Neural progenitor cell (in vitro differentiated cells): Measurements from ENCODE around the gene SLC7A5. TPM values are rescaled to one million over a fixed set of nuclear protein-coding genes. Genes with fewer than 3 reads are reported as not detected.
"Not testable (repeated sequence)": the region's sequence is repeated elsewhere in the genome, so short reads cannot be mapped to it uniquely, and the experiment has no call there.

Experiments
- DNase-seq: peaks from one replicate; pipeline ENCODE4 v3.0.0-alpha.2; 2016; ENCODE audit warnings: low spot score
- H2AFZ ChIP-seq: fragments of 200-600 bp; sonication (generic); replicated peaks from 2 replicates; pipeline ENCODE4 v1.6.1; 2016; ENCODE audit warnings: antibody characterized with exemption
- H3F3A ChIP-seq: fragments of 200-600 bp; sonication (generic); 2 replicates; pipeline ENCODE4 v1.6.1; 2016; ENCODE audit warnings: antibody characterized with exemption, low read depth
- H3K27ac ChIP-seq: fragments of 200-600 bp; sonication (generic); 2 replicates; pipeline ENCODE4 v1.5.1; 2016; ENCODE audit warnings: mild to moderate bottlenecking
- H3K27me3 ChIP-seq: fragments of 200-600 bp; sonication (generic); 2 replicates; pipeline ENCODE4 v1.6.1; 2016; ENCODE audit warnings: mild to moderate bottlenecking, moderate library complexity
- H3K36me3 ChIP-seq: fragments of 200-600 bp; sonication (generic); 2 replicates; pipeline ENCODE4 v1.5.1; 2016
- H3K4me1 ChIP-seq: fragments of 200-600 bp; sonication (generic); 2 replicates; pipeline ENCODE4 v1.6.1; 2016; ENCODE audit warnings: mixed run types
- H3K4me2 ChIP-seq: fragments of 200-600 bp; sonication (generic); 2 replicates; pipeline ENCODE4 v1.6.1; 2016
- H3K4me3 ChIP-seq: fragments of 200-600 bp; sonication (generic); 2 replicates; pipeline ENCODE4 v1.5.1; 2016
- H3K79me2 ChIP-seq: fragments of 200-600 bp; sonication (generic); 2 replicates; pipeline ENCODE4 v1.6.1; 2016; ENCODE audit warnings: low read depth
- H3K9ac ChIP-seq: fragments of 200-600 bp; sonication (generic); 2 replicates; pipeline ENCODE4 v1.6.1; 2016
- H3K9me3 ChIP-seq: fragments of 200-600 bp; sonication (generic); 2 replicates; pipeline ENCODE4 v1.5.1; 2016; ENCODE audit warnings: low read depth
- H4K20me1 ChIP-seq: fragments of 200-600 bp; sonication (generic); 2 replicates; pipeline ENCODE4 v1.6.1; 2016; ENCODE audit warnings: low read depth
- H3K27ac Mint-ChIP-seq: 3 replicates; pipeline ENCODE4 v1.8.0; 2021; ENCODE audit warnings: mixed read lengths
- H3K27me3 Mint-ChIP-seq: 2 replicates; pipeline ENCODE4 v1.8.0; 2022; ENCODE audit warnings: low read depth, mild to moderate bottlenecking, inconsistent platforms, moderate library complexity, mixed read lengths; ENCODE audit not compliant: insufficient read depth
- H3K36me3 Mint-ChIP-seq: 3 replicates; pipeline ENCODE4 v1.8.0; 2021; ENCODE audit warnings: mixed read lengths
- H3K4me1 Mint-ChIP-seq: 3 replicates; pipeline ENCODE4 v1.8.0; 2021; ENCODE audit warnings: mixed read lengths
- H3K4me3 Mint-ChIP-seq: 3 replicates; pipeline ENCODE4 v1.8.0; 2021; ENCODE audit warnings: mild to moderate bottlenecking, moderate library complexity, mixed read lengths
- H3K9me3 Mint-ChIP-seq: 3 replicates; pipeline ENCODE4 v1.8.0; 2020; ENCODE audit warnings: mixed read lengths
- CTCF ChIP-seq: fragments of 200-600 bp; sonication (generic); IDR thresholded peaks from 2 replicates; pipeline ENCODE4 v1.5.1; 2017; ENCODE audit warnings: antibody characterized with exemption, mild to moderate bottlenecking
- EZH2 ChIP-seq: fragments of 200-600 bp; sonication (generic); IDR thresholded peaks from 2 replicates; pipeline ENCODE4 v1.6.1; 2017; ENCODE audit warnings: antibody characterized with exemption, mild to moderate bottlenecking, moderate library complexity
- EZH2phosphoT487 ChIP-seq: fragments of 200-600 bp; sonication (generic); IDR thresholded peaks from 2 replicates; pipeline ENCODE4 v1.6.1; 2017; ENCODE audit warnings: antibody characterized with exemption
- total RNA-seq: library from RNA; depleted of rRNA; stranded (reverse); fragments of >200 nt; gene quantifications from 2 replicates; pipeline ENCODE4 v1.2.3, GENCODE V29; 2015; ENCODE audit warnings: low replicate concordance

SLC7A5 gene
- total RNA-seq, 1 donor from 2014 or later, result 2.8 TPM

GRCh38 chr16:87816507-87817100 lies 52.7 kb downstream of the SLC7A5 start:
- Histone ChIP-seq H3K4me3 (no peak overlapping the region), H3K9ac (no peak overlapping the region), H3K27me3 (no peaks in the 10 kb centered on the region), H3K27ac (no peak overlapping the region), H3K79me2 (no peaks in the 10 kb centered on the region), H3K4me1 (peaks cover 19% of the 10 kb centered on the region), H3F3A (peaks cover 4% of the 10 kb centered on the region), H4K20me1 (no peaks in the 10 kb centered on the region), H3K36me3 (no peaks in the 10 kb centered on the region), H3K9me3 (no peaks in the 10 kb centered on the region), H3K4me2 (no peak overlapping the region), H2AFZ (no peak overlapping the region)
- no peak for TF ChIP-seq EZH2phosphoT487
- TF ChIP-seq EZH2, result no peak
- TF ChIP-seq CTCF, result no peak
- Mint-ChIP-seq H3K27me3 (peaks cover 6% of the 10 kb centered on the region), H3K4me1 (peaks cover 20% of the 10 kb centered on the region), H3K27ac (no peak overlapping the region), H3K4me3 (no peak overlapping the region), H3K9me3 (peaks cover 15% of the 10 kb centered on the region), H3K36me3 (no peaks in the 10 kb centered on the region)
- DNase-seq, result no peak

- Histone ChIP-seq H3K79me2 (no peaks in the 10 kb centered on the region), H3K27me3 (no peaks in the 10 kb centered on the region), H3K4me1 (peaks cover 14% of the 10 kb centered on the region), H3F3A (no peaks in the 10 kb centered on the region), H3K36me3 (no peaks in the 10 kb centered on the region), H4K20me1 (no peaks in the 10 kb centered on the region), H3K27ac (no peak overlapping the region), H3K9me3 (no peaks in the 10 kb centered on the region), H3K4me3 (no peak overlapping the region), H3K9ac (no peak overlapping the region), H3K4me2 (no peak overlapping the region), H2AFZ (no peak overlapping the region)
- peaks cover 12% of the 10 kb centered on the region for H3K4me1 Mint-ChIP-seq
- H3K9me3 Mint-ChIP-seq, result peaks cover 15% of the 10 kb centered on the region
- TF ChIP-seq EZH2phosphoT487, result no peak
- peak; percentile 26 for TF ChIP-seq CTCF
- peak overlapping the region; percentile 42 for H3K27ac Mint-ChIP-seq
- H3K27me3 Mint-ChIP-seq, result peaks cover 3% of the 10 kb centered on the region
- no peak overlapping the region for H3K4me3 Mint-ChIP-seq
- DNase-seq, result peak; percentile 43
- H3K36me3 Mint-ChIP-seq, result no peaks in the 10 kb centered on the region
Measured at GRCh38 chr16:87815567-87815966, 53.7 kb downstream of the SLC7A5 start.

GRCh38 chr16:87812200-87812656 lies 57.1 kb downstream of the SLC7A5 start:
- Mint-ChIP-seq H3K4me3 (no peak overlapping the region), H3K9me3 (peaks cover 5% of the 10 kb centered on the region), H3K36me3 (no peaks in the 10 kb centered on the region), H3K4me1 (peaks cover 16% of the 10 kb centered on the region), H3K27ac (no peak overlapping the region), H3K27me3 (peaks cover 3% of the 10 kb centered on the region)
- Histone ChIP-seq H3K4me3 (no peak overlapping the region), H3K79me2 (no peaks in the 10 kb centered on the region), H3K36me3 (no peaks in the 10 kb centered on the region), H3K4me2 (no peak overlapping the region), H3F3A (no peaks in the 10 kb centered on the region), H3K27ac (no peak overlapping the region), H3K9me3 (no peaks in the 10 kb centered on the region), H2AFZ (no peak overlapping the region), H4K20me1 (no peaks in the 10 kb centered on the region), H3K27me3 (no peaks in the 10 kb centered on the region), H3K4me1 (peaks cover under 1% of the 10 kb centered on the region), H3K9ac (no peak overlapping the region)
- TF ChIP-seq CTCF, result no peak
- TF ChIP-seq EZH2phosphoT487, result no peak
- TF ChIP-seq EZH2, result no peak
- DNase-seq, result no peak

- Mint-ChIP-seq H3K27ac (peak overlapping the region; percentile 22), H3K4me1 (peaks cover 21% of the 10 kb centered on the region)
- H3K4me2 ChIP-seq, H2AFZ ChIP-seq, DNase-seq, H3K36me3 ChIP-seq, H4K20me1 ChIP-seq, H3K4me3 ChIP-seq, H3F3A ChIP-seq, H3K27me3 Mint-ChIP-seq, H3K9ac ChIP-seq, H3K79me2 ChIP-seq, H3K9me3 ChIP-seq, H3K27ac ChIP-seq, H3K4me1 ChIP-seq, H3K27me3 ChIP-seq, H3K36me3 Mint-ChIP-seq, H3K4me3 Mint-ChIP-seq, H3K9me3 Mint-ChIP-seq: not testable (repeated sequence)
Measured at GRCh38 chr16:87811454-87811853, 57.9 kb downstream of the SLC7A5 start.
